CD4-positive, alpha-beta T cell (primary cell): ENCODE measurements around the gene ARNT2. TPM values are rescaled to one million over a fixed set of nuclear protein-coding genes. Genes with fewer than 3 reads are reported as not detected.
"Not testable (repeated sequence)": the region's sequence is repeated elsewhere in the genome, so short reads cannot be mapped to it uniquely, and the experiment has no call there.

Experiments used
- ATAC-seq: fragments of 200-7000 bp; cut with Tn5 transposase; one replicate; pipeline ENCODE4 v1.10.0; 2022; ENCODE audit warnings: mild to moderate bottlenecking; ENCODE audit not compliant: poor library complexity
- CTCF ChIA-PET: fragments of 350-600 bp; sonication (Branson Sonifier 250); formaldehyde crosslinking; loops from one replicate; lab custom pipeline; 2021; ENCODE audit warnings: antibody characterized with exemption, inconsistent platforms; lab: Charles Lee
- POLR2A ChIA-PET: fragments of 350-600 bp; sonication (Branson Sonifier 250); formaldehyde crosslinking; loops from one replicate; lab custom pipeline; 2021; ENCODE audit warnings: antibody characterized with exemption, inconsistent platforms; lab: Charles Lee
- DNase-seq, 14 experiments: peaks; one replicate each; pipeline ENCODE4 v3.0.0-alpha.2; 2013 to 2020; ENCODE audit warnings: mixed read lengths in 2 of 14
- H3K27ac ChIP-seq, 2 donors: one replicate each; pipeline versions ENCODE4 v1.5.1 to v1.7.0; 2013; ENCODE audit warnings: low read length in 2 of 2, low read depth in 1 of 2, mild to moderate bottlenecking in 1 of 2
- H3K27me3 ChIP-seq, 2 experiments: 1 replicate in 1 of 2; 2 replicates in 1 of 2; pipeline versions ENCODE4 v1.6.1 to v1.7.0; 2013; ENCODE audit warnings: low read length in 2 of 2, control low read depth in 1 of 2, mild to moderate bottlenecking in 1 of 2, moderate library complexity in 1 of 2; ENCODE audit not compliant: insufficient read depth in 2 of 2, control insufficient read depth in 1 of 2
- H3K36me3 ChIP-seq: one replicate; pipeline ENCODE4 v1.6.1; 2013; ENCODE audit warnings: low read length, control low read depth; ENCODE audit not compliant: insufficient read depth
- H3K4me1 ChIP-seq: one replicate; pipeline ENCODE4 v1.6.1; 2013; ENCODE audit warnings: low read length, control low read depth; ENCODE audit not compliant: insufficient read depth
- H3K4me3 ChIP-seq: one replicate; pipeline ENCODE4 v1.5.1; 2013; ENCODE audit warnings: mild to moderate bottlenecking, low read length, moderate library complexity
- H3K9me3 ChIP-seq, 2 experiments: 1 replicate in 1 of 2; 2 replicates in 1 of 2; pipeline versions ENCODE4 v1.6.1 to v1.7.0; 2013; ENCODE audit warnings: low read length in 2 of 2, mild to moderate bottlenecking in 2 of 2, control low read depth in 1 of 2, moderate library complexity in 1 of 2; ENCODE audit not compliant: control insufficient read depth in 1 of 2, insufficient read depth in 1 of 2
- H3K27ac Mint-ChIP-seq: one replicate; pipeline ENCODE4 v1.8.0; 2020; ENCODE audit warnings: mixed read lengths
- H3K27me3 Mint-ChIP-seq: one replicate; pipeline ENCODE4 v1.8.0; 2021; ENCODE audit warnings: mixed read lengths
- H3K36me3 Mint-ChIP-seq: one replicate; pipeline ENCODE4 v1.8.0; 2021; ENCODE audit warnings: low read depth, mixed read lengths
- H3K4me1 Mint-ChIP-seq: one replicate; pipeline ENCODE4 v1.8.0; 2021; ENCODE audit warnings: low read depth, mixed read lengths
- H3K4me3 Mint-ChIP-seq: one replicate; pipeline ENCODE4 v1.8.0; 2020; ENCODE audit warnings: mild to moderate bottlenecking, mixed read lengths
- H3K9me3 Mint-ChIP-seq: one replicate; pipeline ENCODE4 v1.8.0; 2020; ENCODE audit warnings: mixed read lengths
- intact Hi-C, 2 experiments: fragments of 100-400 bp; cut with DNase I in 1 of 2; cut with micrococcal nuclease in 1 of 2; formaldehyde crosslinking; loops; one replicate each; pipeline versions ENCODE4 v1.15.1 to v1.9.0; 2023 to 2025; cut with DNase I, micrococcal nuclease
- total RNA-seq, 174 experiments: library from RNA in 2 of 174; stranded (reverse) in 2 of 174; gene quantifications; one replicate each; pipeline ENCODE4 v1.2.3 and lab custom pipeline; 2021 to 2026
- TF ChIP-seq, protein P1 (sequence below): fragments of 200-600 bp; IDR thresholded peaks from one replicate; pipeline ENCODE4 v1.8.0; 2022; ENCODE audit warnings: antibody characterized with exemption, mild to moderate bottlenecking

Gene ARNT2
- total RNA-seq, 2 experiments from 2014 or later, result not detected

DNA sequence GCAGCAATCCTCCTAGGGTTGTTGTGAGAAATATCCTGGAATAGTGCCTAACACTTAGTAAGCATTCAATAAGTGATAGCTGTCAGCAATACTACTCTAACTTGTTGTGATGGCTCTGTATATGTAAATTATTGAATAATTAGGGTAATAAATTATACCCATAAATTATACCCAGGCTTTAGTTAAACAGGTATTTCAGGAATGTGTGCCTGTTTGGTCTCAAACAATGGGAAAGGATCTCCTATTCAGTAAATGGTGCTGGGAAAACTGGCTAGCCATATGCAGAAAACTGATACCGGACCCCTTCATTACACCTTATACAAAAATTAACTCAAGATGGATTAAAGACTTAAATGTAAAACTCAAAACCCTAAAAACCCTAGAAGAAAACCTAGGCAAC is 14.8 kb upstream of the ARNT2 start:
- no peak overlapping the region for H3K4me3 Mint-ChIP-seq

DNA sequence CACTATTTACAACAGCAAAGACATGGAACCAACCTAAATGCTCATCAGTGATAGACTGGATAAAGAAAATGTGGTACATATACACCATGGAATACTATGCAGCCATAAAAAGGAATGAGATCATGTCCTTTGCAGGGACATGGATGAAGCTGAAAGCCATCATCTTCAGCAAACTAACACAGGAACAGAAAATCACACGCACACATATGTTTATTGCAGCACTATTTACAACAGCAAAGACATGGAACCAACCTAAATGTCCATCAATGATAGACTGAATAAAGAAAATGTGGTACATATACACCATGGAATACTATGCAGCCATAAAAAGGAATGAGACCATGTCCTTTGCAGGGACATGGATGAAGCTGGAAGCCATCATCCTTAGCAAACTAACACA is 13.2 kb upstream of the ARNT2 start:
- H3K9me3 Mint-ChIP-seq, POLR2A ChIA-PET, H3K4me3 Mint-ChIP-seq, H3K4me1 ChIP-seq, H3K27me3 ChIP-seq, CTCF ChIA-PET, H3K36me3 Mint-ChIP-seq, DNase-seq, H3K9me3 ChIP-seq, H3K27ac Mint-ChIP-seq, H3K36me3 ChIP-seq, H3K4me1 Mint-ChIP-seq, H3K4me3 ChIP-seq, H3K27ac ChIP-seq, ATAC-seq, intact Hi-C loops: not testable (repeated sequence)
- H3K27me3 Mint-ChIP-seq, result peaks cover 37% of the 10 kb centered on the region

More for the DNA sequence above, 14.8 kb upstream of the ARNT2 start:
- Mint-ChIP-seq H3K36me3 (no peaks in the 10 kb centered on the region), H3K4me1 (no peaks in the 10 kb centered on the region), H3K27ac (no peak overlapping the region), H3K9me3 (no peaks in the 10 kb centered on the region), H3K27me3 (peaks cover 24% of the 10 kb centered on the region)
- POLR2A ChIA-PET, result no interaction called here
- DNase-seq (no peak), ATAC-seq (no peak)
- H3K9me3 ChIP-seq, result peaks cover 0 to 6% of the 10 kb centered on the region in 2 experiments
- H3K27me3 ChIP-seq, result peaks cover 0 to 11% of the 10 kb centered on the region in 2 experiments
- no peaks in the 10 kb centered on the region for H3K36me3 ChIP-seq
- TF ChIP-seq, protein P1, sequence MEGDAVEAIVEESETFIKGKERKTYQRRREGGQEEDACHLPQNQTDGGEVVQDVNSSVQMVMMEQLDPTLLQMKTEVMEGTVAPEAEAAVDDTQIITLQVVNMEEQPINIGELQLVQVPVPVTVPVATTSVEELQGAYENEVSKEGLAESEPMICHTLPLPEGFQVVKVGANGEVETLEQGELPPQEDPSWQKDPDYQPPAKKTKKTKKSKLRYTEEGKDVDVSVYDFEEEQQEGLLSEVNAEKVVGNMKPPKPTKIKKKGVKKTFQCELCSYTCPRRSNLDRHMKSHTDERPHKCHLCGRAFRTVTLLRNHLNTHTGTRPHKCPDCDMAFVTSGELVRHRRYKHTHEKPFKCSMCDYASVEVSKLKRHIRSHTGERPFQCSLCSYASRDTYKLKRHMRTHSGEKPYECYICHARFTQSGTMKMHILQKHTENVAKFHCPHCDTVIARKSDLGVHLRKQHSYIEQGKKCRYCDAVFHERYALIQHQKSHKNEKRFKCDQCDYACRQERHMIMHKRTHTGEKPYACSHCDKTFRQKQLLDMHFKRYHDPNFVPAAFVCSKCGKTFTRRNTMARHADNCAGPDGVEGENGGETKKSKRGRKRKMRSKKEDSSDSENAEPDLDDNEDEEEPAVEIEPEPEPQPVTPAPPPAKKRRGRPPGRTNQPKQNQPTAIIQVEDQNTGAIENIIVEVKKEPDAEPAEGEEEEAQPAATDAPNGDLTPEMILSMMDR, result no peak
- CTCF ChIA-PET, result no interaction called here
- intact Hi-C loops, result no loop called here
- no peak overlapping the region for H3K27ac ChIP-seq
- H3K4me1 ChIP-seq, result no peaks in the 10 kb centered on the region
- no peak overlapping the region for H3K4me3 ChIP-seq

DNA sequence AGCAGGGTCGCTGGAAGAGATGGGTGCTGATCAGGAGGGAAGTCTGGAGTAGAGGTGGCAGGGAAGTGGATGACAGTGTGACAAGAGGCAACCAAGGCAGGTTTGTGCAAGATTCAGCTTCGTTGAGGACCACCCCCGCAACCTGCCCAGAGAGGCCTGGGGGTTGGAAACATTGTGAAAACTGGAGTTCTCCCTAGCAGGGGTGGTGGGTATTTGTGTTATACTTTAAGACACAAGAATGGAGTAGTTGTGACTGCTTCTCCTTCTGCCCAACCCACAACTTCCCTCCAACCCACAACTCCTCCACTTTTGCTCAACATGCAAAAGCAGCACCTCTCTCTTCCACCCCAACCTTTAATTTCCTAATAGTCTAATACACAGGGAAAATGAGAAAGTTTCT is 8.6 kb upstream of the ARNT2 start:
- H3K27me3 Mint-ChIP-seq, result peaks cover 68% of the 10 kb centered on the region
- DNase-seq (no peak), ATAC-seq (no peak)
- H3K4me1 Mint-ChIP-seq, result no peaks in the 10 kb centered on the region
- intact Hi-C loops, result no loop called here
- TF ChIP-seq, protein P1, result no peak
- H3K9me3 ChIP-seq, result no peaks in the 10 kb centered on the region
- no peak overlapping the region for H3K27ac ChIP-seq
- no peak overlapping the region for H3K4me3 ChIP-seq
- no peaks in the 10 kb centered on the region for H3K36me3 Mint-ChIP-seq
- H3K27me3 ChIP-seq, result peaks cover 12 to 27% of the 10 kb centered on the region in 2 experiments
- H3K36me3 ChIP-seq, result no peaks in the 10 kb centered on the region
- CTCF ChIA-PET, result no interaction called here
- POLR2A ChIA-PET, result no interaction called here
- H3K9me3 Mint-ChIP-seq, result no peaks in the 10 kb centered on the region
- H3K4me3 Mint-ChIP-seq, result no peak overlapping the region
- no peaks in the 10 kb centered on the region for H3K4me1 ChIP-seq
- no peak overlapping the region for H3K27ac Mint-ChIP-seq

DNA sequence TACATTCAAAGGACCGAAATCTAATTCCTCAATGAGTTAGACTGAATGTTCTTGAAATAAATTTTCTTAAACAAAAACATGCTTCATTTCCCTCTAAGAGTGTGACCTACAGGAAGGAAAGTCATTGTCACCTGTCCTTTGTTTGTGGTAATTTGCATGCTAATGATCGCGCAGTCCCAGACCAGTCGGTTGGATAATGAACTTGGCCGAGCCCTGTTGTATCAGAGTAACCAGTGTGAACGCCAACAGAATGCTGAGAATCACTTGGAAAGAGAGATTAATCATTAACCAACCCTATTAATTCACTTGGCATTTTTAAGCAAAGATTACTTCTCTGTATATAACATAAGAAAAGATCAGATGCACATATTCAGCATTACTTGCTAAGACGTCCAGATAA is 8.1 kb upstream of the ARNT2 start:
- ChIA-PET POLR2A (no interaction called here), CTCF (no interaction called here)
- H3K4me1 ChIP-seq, result no peaks in the 10 kb centered on the region
- Mint-ChIP-seq H3K9me3 (no peaks in the 10 kb centered on the region), H3K27ac (no peak overlapping the region), H3K4me1 (no peaks in the 10 kb centered on the region), H3K4me3 (no peak overlapping the region), H3K36me3 (no peaks in the 10 kb centered on the region), H3K27me3 (peaks cover 65% of the 10 kb centered on the region)
- no peaks in the 10 kb centered on the region for H3K9me3 ChIP-seq
- TF ChIP-seq, protein P1, result no peak
- H3K27ac ChIP-seq, result no peak overlapping the region
- ATAC-seq (no peak), DNase-seq (no peak)
- intact Hi-C loops, result no loop called here
- H3K4me3 ChIP-seq, result no peak overlapping the region
- H3K36me3 ChIP-seq, result no peaks in the 10 kb centered on the region
- peaks cover 12 to 27% of the 10 kb centered on the region in 2 experiments for H3K27me3 ChIP-seq
